Inflammatory macrophage (primary cell): ENCODE measurements around the gene MN1.
A peak's percentile ranks its signal among the peaks of the same experiment; 100 is the strongest.

Experiments used
- DNase-seq, 2 donors: peaks; one replicate each; pipeline ENCODE4 v3.0.0-alpha.2; 2020 to 2022

Gene MN1

DNA sequence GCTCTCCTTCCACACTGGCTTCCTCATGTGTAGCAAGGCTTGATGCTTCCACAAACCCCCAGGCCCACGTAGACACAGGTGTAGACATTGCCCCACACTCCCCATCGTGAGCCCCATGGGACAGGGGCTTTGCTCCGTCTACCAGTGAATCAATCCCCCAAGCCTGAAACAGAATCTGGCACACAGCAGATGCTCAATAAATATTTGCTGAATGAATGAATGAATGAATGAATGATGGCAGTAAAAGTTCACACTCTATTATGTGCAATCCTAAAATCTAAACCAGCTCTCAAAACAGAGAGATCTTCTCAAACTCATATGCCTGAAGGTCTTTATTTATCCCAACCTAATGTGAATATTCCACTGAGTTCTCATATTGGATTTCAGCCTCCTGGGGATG is 69.9 kb downstream of the MN1 start:
- DNase-seq, result no peak

DNA sequence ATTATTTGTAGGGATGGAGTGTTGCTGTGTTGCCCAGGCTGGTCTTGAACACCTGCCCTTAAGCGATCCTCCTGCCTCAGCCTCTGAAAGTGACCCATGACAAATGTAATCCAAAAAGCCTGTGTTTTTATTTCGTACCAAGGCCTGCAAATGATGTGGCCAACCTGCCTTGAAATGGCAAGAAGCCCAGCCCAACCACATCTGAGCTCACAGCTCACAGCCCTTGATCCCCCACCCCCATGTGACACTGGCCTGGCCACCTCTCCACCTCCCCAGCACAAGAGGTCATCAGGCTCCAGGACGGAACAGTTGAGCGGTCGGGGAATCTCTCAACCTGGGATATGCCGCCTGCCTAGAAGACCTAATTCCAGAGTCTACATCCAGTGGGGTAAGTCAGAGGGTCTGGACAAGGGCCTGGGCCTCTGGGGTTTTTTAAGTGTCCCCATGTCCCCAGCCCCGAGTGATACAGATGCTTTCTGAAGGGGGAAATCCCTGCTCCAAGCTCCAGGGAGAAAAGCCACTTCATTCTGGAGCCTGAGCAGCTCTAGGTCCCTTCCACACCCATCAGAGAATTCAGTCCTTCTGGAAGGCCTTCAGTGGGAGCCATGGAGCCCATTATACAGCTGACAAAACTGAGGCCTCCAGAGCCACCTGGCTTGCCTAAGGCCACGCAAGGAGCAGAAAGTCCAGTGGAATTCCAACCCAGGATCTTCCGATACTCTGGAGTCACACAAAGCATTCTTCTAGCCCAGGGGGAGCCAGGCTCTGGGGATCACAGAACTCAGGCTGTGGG is 70.7 kb downstream of the MN1 start:
- no peak for DNase-seq

DNA sequence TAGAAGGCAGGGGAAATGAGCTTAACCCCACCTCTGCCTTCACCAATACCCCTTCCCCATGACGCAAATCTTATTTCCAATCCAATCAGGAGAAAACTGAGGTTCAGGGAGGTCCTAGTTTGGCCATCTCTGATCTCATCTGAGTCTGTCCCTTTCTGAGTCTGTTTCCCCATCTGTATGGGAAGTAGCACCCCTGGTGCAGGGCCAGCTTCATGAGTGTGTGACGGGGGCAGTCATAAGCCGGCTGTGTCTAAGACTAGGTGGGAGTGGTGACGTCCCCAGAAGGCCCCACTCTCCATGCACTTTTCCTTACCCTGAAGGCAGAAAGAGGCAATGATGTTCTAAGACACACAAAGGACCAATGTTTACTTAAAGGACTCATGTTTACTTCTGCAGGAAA is 72.3 kb downstream of the MN1 start:
- peak; percentile 45 to 49 for DNase-seq

DNA sequence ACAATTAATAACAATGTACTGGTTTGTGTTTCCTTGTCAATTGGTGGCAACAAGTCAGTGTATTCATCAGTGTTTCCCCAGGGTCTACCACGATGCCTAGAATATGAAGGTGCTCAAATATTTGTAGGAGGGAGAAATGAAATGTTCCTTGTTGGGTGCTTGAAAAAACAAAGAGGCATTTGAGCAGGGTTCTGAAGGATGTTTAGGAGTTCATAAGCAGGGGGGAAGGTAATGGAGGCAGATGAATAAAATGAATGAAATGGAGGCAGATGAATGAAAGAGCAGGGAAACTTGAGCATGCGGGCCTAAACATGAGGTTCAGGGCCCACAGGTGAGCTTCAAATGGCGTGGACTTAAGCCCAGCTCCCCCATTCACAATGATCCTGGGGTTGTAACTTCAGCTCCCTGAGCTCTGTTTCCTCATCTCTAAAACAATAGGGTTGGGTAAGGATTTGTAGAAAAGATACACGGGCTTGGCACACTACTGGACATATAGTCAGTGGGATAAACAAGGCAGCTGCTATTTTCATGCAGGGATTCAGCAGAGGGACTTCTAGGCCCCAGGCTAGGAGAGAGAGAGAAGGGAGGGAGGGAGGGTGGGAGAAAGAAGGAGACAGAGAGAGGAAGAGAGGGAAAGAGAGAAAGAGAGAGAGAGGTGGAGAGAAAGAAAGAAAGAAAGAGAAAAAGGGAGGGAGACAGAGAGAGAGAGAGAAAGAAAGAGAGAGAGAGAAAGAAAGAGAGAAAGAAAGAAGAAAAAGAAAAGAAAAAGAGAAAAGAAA is 73.7 kb downstream of the MN1 start:
- no peak for DNase-seq

DNA sequence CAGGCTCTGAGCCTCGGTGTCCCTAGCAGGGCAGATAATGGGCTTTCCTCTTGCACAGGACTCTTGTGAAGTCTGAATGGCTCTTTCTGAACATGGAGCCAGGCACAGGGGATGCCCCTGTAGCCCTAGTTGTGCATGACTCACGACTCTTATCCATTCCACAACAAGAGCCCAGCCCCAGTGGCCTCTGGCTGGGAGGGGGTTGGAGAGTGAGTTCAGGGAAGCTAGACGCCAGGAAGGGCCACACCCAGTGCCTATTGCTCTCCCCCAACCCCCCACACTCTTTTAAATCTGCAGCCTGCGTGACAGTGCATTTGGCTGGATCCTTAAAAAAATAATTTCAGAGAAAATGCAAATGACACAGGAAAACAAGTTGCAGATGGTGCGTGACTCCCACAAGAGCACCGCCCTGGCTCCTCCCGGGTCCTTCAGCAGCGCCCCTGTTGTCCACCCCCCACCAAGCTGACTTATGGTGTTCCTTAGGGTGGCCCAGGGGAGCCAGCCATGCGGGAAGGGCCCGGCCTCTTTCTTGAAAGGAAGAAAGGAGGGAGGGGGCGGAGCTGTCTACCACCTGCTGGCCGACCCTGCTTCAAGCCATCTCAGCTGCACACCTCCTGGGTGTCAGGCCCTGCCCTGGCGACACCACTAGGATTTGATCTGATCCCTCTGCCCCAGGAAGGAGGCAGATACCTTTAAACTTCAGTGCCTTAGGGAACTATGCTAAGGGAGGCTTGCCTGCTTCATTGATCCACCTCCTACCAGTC is 74.7 kb downstream of the MN1 start:
- peak; percentile 45 to 83 for DNase-seq

DNA sequence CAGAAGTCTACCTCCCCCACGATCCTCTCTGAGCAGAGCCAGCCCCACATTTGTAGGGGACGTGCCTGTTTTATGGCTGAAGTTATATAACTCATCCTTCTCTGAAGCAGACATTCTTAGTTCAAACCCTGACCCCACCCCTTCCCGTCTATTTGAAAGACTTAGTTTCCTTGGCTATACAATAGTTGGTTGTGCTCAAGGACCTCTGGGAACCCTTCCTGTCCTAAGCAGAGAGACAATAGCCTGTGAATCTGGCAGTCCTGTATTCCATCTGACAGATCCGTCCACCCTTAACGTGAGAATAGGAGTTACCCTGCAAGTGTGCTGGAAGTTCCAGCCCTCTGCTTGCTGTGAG is 75.2 kb downstream of the MN1 start:
- no peak for DNase-seq

DNA sequence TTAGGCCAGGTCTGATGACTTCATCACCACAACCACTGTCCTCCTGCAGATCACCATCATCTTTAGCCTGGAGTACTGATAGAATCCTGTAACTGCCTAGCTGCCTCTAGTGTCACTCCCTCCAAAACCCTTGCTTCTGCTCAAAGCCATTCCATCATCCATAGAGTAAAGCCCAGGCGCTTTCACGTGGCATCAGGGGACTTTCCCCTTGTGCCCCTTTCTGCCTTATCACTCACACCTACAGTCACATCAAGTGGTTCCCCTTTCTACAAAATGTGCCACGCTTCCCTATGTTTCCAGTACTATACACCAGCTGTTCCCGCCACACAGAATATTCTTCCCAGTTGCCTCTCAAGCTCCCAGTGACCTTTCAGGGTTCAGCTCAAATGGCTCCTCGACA is 75.9 kb downstream of the MN1 start:
- peak; percentile 17 to 29 for DNase-seq

DNA sequence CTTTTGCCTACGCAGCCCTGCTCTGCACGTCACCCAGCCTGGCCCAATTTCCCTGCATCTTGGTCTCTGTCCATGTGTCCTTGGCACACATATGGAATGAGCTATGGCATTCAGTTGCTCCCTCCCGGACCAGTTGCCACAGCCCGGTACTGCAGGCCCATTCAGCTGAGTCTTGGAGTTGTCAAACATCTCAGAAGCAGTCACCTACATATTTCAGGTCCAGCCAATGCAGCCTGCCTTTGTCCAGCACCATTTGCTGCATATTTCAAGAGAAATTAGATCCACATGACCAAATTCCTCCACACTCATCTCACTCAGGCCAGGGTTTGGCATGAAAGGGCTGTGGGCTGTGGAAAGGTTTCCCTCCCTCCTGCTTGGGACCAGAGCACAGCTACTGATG is 76.8 kb downstream of the MN1 start:
- no peak for DNase-seq

DNA sequence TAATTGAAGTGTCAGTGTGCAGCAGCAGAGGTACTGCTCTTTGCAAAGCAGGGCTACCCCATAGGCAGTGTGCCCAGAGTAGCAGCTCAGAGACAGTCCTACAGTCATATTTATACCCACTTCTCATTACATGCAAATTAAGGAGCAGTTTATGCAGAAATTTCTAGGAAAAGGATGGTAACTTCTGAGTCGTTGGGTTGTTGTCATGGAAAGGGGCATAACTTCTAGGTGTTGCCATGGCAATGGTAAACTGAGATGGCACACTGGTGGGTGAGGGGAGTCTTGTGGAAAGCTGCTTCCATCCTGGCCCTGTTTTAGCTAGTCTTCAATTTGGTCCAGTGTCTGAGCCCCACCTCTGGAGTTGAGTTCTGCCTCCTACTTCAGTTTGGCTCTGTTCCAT is 77.4 kb downstream of the MN1 start:
- no peak for DNase-seq

DNA sequence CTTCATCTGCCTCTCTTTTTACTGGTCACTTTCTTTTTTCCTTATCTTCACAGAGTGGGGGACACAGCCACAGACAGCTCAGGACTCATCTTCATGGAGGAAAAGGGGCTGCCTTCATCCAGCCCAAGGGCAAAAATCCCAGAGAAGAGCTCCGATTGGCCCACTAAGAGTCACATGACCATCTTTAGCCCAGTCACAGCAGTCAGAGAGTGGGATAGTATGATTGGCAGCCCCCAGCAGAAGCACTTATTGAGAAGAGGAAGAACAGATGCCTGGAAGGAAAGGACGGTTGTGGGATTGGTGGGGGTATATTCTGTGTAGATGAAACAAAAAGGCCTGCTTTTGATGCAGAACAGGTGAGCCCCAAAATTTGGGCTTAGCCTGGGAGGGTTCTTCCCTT is 77.8 kb downstream of the MN1 start:
- no peak for DNase-seq

DNA sequence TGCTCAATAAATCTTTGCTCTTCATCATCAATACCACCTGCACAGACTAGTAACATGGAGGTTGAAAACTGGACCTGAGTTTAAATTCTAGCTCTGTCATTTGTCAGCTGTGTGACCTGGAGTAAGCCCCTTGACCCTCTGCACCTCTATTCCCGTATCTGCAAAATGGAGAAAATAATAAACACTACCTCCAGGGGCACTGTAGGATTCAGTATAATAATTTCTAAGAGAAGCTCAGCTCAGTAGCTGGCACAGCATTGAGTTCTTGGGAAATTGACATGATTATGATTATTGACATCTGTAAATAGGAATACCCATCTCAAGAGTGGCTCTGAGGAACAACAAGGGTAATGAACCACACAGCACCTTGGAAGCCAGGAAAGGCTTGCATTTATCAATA is 78.4 kb downstream of the MN1 start:
- DNase-seq, result no peak

DNA sequence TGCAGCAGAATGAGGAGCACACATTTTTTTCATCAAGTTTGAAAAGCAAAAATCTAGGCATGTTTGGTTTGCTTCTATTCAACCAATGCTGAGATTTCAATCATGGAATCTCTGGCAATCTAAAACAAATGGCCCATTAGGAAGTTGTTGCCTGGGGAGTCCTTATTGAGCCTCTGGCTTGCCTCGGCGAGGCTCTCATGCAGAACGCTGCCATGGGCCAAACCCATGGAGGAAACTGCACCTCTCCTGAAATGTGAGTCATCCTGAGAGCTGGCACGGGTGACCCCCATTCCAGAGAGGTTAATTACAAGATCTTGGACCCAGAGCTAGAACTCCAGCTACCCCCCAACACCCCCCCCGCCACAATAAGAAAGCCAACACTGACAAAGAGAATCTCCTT is 80.7 kb downstream of the MN1 start:
- no peak for DNase-seq

DNA sequence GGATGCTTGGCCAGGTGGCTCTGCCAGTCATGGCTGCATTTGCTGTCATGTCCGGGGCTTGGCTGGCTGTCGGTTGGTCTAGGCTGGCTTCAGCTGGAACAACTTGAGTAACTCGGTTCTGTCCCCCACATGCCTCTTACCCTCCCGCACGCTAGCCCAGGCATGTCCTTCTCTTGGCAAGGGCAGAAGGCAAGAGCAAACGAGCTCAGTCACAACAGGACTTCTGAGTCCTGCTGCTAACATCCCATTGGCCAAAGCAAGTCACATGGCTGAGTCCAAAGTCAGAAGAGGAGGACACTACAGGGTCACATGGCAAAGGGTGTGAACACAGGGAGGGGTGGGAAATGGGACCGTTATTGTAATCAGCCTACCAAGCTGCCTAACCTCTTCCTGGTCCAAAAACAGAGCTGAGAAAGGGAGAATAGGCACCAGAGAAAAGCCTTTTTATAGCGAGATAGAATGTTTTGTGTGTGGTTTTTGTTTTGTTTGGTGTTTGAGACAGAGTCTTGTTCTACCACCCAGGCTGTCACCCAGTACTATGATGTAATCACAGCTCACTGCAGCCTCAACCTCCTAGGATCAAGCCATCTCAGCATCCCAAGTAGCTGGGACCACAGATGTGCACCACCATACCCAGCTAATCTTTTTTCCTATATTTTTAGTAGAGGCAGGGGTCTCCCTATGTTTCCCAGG is 81.9 kb downstream of the MN1 start:
- peak; percentile 11 to 35 for DNase-seq

DNA sequence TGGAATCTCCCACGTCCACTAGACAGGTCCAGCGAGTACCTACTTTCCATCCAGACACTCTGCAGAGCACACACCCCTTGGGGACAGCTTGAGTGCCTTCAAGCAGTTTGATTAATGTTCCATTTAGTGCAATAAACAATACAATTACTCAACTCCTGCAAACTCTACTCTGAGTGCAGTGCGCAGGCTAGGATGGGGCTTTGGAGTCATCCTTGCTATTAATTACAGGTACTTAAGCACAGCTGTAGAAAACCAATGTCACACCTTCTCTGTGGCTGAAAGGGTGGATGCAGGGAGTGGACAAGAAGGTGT is 82.6 kb downstream of the MN1 start:
- DNase-seq, result no peak

DNA sequence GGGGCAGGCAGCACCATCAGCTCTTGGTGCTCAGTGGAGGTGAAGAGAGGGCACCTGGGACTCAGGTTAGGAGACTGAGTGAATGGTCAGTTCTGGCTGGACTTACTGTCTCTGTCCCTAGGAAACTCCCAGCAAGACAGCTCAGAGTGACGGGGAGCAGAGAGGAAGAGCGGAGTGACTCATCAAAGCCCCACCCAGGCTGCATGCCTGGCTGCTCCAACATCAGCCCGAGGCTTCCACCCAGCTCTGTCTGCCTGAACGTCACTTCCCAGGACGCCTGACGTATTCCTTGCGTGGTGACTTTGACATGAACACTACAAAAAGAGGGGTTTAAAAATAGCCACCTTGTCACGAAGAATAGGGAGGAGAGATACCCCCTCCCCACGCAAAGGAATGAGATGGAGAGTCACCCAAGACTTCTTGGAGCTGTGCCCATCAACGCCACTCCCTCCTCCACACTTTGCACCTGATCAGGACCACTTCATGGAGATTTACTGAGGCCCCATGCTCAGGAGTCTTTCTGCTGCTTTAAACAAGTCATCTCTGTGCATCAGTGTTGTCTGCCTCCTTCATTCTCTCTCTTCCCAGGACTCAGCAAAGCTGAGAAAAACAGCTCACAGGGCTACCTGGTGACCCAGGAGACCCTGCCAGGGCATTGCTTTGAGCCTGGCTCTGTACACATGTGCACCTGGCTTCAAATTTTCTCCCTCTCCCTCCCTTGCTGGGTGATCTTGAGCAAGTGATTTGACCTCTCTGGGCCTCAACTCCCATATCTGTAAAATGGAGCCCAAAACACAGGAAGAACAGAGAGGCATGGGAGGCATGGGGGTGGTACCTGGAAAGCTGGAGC is 83.1 kb downstream of the MN1 start:
- DNase-seq, result peak; percentile 75 to 76

DNA sequence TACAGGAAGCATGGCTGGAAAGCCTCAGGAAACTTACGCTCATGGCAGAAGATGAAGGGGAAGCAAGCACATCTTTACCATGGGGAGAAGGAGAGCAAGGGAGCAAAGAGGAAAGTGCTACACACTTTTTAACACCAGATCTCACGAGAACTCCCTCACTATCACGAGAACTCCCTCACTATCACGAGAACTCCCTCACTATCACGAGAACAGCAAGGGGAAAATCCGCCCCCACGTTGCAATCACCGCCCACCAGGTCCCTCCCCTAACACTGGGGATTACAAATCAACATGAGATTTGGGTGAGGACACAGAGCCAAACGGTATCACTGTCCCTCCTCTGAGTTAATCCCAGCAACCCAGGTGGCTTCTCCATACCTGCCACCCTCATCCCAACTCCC is 84.5 kb downstream of the MN1 start:
- DNase-seq, result no peak

DNA sequence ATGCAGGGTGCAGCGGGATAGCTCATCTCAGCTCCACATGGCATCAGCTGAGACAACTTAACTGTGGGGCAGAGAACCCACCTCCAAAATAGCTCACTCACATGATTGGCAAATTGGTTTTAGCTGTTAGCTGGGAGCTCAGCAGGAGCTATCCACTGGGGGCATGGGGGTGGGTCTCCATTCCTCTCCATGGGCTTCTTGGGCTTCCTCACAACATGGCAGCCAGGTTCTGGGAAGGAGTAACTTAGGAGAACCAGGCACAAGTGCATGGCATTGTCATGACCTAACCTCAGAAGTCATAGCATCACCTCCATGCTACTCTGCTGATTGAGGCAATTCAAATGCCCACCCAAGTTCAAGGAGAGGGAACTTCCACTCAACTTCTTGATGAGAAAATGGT is 85.5 kb downstream of the MN1 start:
- no peak for DNase-seq

DNA sequence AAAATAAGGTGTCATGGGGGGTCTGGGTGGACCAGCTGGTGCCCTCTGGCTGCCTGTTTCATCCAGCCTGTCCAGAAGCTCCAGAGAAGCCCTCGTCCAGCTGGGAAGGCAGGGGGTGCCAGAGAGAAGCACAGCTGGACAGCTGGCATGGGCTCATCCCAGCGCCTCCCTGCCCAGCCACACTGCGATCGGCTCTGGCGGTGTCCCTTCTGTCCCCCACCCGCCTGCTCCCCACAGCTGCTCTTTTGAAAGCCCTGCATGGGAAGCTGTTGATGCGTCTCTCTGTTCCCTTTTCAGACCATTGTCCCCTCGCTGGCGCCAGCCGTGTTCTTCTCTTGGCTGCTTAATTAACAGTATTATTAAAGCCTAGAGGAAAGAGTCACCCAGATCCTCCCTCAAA is 86.5 kb downstream of the MN1 start:
- no peak for DNase-seq

DNA sequence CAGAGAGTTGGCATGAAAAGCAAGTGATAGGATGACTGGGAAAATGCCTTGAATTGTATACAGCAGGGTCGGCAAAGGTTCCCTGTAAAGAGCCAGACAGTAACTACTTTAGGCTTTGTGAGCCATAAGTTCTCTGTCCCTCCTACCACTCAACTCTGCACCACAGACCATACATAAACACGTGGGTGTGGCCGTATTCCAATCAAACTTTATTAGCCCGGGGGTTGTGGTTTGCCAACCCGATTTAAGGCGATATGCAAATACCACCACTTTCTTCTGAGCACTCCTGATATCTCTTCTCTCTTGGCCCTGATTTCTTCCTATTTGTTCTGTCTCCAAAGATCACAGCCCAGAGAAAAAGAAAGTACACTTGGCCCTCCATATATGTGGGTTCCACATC is 87.5 kb downstream of the MN1 start:
- no peak for DNase-seq

DNA sequence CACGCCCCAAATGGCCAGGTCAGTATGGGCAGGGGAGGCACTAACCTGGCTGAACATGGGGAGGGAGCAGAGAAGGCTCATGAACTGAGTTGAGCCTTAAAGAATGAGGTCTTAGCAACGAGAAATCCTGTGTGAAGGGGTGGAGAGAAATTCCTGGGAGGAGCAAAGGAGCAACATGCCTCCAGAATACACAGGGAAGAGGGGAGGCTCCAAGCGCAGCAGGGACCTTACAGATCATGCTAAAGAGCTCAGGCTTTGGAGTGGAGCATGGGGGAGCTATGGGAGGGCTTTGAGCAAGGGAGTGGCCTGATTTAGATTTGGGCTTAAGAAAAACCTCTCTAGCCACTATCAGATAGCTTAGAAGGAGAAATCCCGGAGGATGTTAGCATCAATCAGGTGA is 88.1 kb downstream of the MN1 start:
- DNase-seq, result no peak

DNA sequence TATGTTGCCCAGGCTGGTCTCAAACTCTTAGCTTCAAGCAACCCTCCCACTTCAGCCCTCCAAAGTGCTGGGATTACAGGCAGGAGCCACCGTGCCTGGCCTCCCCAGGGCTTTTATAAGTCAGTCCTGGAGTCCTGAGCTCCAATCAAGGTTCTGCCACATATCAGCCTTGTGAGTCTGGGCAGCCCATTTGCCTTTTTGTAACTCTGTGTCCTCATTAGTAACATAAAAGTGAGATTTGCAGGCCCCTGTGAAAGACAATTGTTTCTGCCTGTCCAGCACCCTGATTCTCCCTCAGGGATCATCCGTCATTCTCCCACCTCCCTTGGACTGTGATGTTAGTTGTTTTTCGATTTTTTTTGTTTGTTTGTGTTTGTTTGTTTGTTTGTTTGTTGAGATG is 89.8 kb downstream of the MN1 start:
- no peak for DNase-seq

DNA sequence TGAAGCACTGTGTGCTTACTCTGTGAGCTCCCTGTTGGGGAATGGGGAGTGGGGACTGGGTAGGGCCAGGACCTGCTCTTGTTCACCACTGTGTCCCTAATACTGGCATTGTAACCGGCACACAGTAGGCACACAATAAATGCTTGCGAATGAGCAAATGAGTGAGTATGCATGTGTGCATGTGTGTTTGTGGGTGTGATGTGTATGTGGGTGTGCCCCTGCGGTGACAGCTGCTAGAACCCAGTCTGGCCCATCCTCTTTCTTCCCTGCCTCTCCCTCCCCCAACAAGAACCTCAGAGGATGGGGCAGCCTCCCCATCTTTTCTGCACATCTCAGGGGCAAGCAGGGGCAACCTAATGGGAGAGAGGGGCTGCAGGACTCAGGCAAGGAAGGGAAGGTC is 90.5 kb downstream of the MN1 start:
- DNase-seq, result no peak
